ENCODE results near the gene TBCEL.

DNA sequence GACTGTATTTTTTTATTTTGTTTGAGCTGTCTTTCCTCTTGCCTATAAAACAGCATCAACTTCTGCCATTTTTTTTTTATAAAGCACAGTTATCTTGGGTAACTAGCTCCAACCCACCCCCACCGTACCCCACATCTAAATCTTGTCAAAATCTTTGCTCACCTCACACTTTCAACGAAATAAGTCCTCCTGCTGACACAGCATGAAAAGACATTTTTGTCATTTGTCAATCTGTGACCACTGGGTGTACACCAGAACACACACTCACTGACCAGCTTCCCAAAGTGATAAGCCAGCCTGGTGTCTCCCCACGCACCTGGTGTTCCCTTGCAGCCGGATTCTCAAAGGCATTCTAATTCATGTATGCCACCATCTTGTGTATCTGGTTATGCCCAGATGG lies 75.5 kb downstream of the TBCEL start:
- TF ChIP-seq YY1 (IDR thresholded peaks at IDR 0.05; ENCODE audit: insufficient read depth, insufficient read length): no peak
- no peak for TF ChIP-seq ZNF274 (IDR thresholded peaks at IDR 0.05; ENCODE audit: low read depth, low read length)
- TF ChIP-seq SUZ12 (IDR thresholded peaks at IDR 0.05; ENCODE audit: extremely low read depth, insufficient read depth, insufficient read length): no peak
